ENCODE data around the gene PLPPR1. TPM values are rescaled to one million over a fixed set of nuclear protein-coding genes. Genes with fewer than 3 reads are reported as not detected.

The PLPPR1 gene
- total and polyA plus RNA-seq, 2 of the 4 experiments (the other 2 are of a cell fraction), result not detected

DNA sequence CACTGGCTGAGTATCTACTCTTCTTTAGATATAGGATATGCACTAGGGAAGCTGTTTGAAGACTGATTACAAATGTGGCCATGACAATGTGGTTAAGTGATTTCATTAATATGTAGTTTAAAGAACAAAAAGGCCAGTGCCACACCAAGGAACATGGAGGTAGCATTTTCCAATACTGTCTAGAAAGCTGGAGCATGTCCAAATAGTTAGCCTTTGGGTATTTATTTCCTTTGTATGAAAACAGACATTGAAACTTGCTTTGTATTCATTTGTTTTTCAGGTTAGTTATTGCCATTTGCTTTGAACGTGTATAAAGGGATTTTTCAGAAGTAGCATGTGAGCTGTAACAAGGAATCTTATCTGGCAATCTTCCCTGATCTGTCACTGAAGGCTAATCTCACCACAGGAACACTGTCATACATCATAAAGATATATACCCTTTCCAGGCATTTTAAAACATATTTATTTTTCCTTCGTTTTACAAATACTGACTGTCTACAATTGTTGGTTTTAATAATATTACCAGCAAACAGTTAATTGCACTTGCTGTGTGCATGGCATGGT is 93.4 kb downstream of the PLPPR1 start:
- Histone ChIP-seq H2BK5ac (ENCODE audit: low read depth, low read length, poor library complexity, severe bottlenecking) (no peak overlapping the region), H3K18ac (ENCODE audit: low read depth, low read length) (no peak overlapping the region), H3K56ac (ENCODE audit: extremely low read depth, insufficient read depth, low read length) (no peak overlapping the region), H2BK15ac (ENCODE audit: low read depth, low read length) (no peak overlapping the region), H3K4ac (ENCODE audit: low read depth, low read length) (no peak overlapping the region), H3K79me1 (ENCODE audit: low read depth in 1 of 2, low read length in 2 of 2) (no peaks in the 10 kb centered on the region), H3K23ac (ENCODE audit: low read depth, low read length) (no peak overlapping the region), H4K8ac (ENCODE audit: low read depth in 2 of 2, low read length in 2 of 2) (no peak overlapping the region), H4K5ac (ENCODE audit: low read depth, low read length) (no peak overlapping the region), H3K4me3 (ENCODE audit: insufficient read depth, low read depth, low read length) (no peak overlapping the region), H3K27me3 (ENCODE audit: control insufficient read depth, insufficient read depth, low read length) (no peaks in the 10 kb centered on the region), H3K14ac (replicated peaks; ENCODE audit: low read depth, low read length) (no peak overlapping the region), H2BK120ac (ENCODE audit: low read depth, low read length) (no peak overlapping the region), H3K27ac (ENCODE audit: insufficient read depth, low read length) (no peak overlapping the region), H2AK5ac (ENCODE audit: low read depth, low read length) (no peak overlapping the region), H3K4me2 (ENCODE audit: low read depth, low read length) (no peak overlapping the region), H3K9ac (ENCODE audit: low read depth, low read length) (no peak overlapping the region), H4K91ac (ENCODE audit: insufficient read depth, low read depth, low read length) (no peak overlapping the region), H2AK9ac (replicated peaks; ENCODE audit: low read depth, low read length, poor library complexity) (no peak overlapping the region), H3K9me1 (ENCODE audit: insufficient read depth, low read length) (no peaks in the 10 kb centered on the region), H2AFZ (replicated peaks; ENCODE audit: low read length, poor library complexity) (no peak overlapping the region), H3K9me3 (ENCODE audit: control insufficient read depth, insufficient read depth, low read length) (no peaks in the 10 kb centered on the region; the same call in 1 of the 2 replicates), H3K36me3 (ENCODE audit: control insufficient read depth, insufficient read depth, low read length) (no peaks in the 10 kb centered on the region), H3K4me1 (ENCODE audit: control insufficient read depth, insufficient read depth, low read length) (no peaks in the 10 kb centered on the region), H4K20me1 (ENCODE audit: insufficient read depth, low read length) (no peaks in the 10 kb centered on the region), H2BK20ac (ENCODE audit: low read depth, low read length) (no peak overlapping the region)
- no peak for DNase-seq
- dilution Hi-C loops (cut with HindIII; ENCODE audit: low sequenced_read_pairs, unreplicated experiment), result no loop called here
- CTCF ChIA-PET, result no interaction called here
- POLR2A ChIA-PET (ENCODE audit: unreplicated experiment), result no interaction called here
- intact Hi-C loops (cut with micrococcal nuclease), result no loop called here
- ATAC-seq (ENCODE audit: low read depth), result no peak
- TF ChIP-seq, protein P1, sequence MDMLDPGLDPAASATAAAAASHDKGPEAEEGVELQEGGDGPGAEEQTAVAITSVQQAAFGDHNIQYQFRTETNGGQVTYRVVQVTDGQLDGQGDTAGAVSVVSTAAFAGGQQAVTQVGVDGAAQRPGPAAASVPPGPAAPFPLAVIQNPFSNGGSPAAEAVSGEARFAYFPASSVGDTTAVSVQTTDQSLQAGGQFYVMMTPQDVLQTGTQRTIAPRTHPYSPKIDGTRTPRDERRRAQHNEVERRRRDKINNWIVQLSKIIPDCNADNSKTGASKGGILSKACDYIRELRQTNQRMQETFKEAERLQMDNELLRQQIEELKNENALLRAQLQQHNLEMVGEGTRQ (IDR thresholded peaks at IDR 0.05; ENCODE audit: low read depth, low read length), result no peak
- TF ChIP-seq CEBPB (IDR thresholded peaks at IDR 0.05; ENCODE audit: low read depth, low read length) (no peak), MAFK (IDR thresholded peaks at IDR 0.05; ENCODE audit: low read depth, low read length) (no peak), CHD1 (IDR thresholded peaks at IDR 0.05; ENCODE audit: low read depth, low read length) (no peak), FOS (IDR thresholded peaks at IDR 0.05; ENCODE audit: low read depth, low read length) (no peak), RFX5 (IDR thresholded peaks at IDR 0.05; ENCODE audit: low read depth, low read length) (no peak), POLR2A (IDR thresholded peaks at IDR 0.05; ENCODE audit: low read depth, low read length) (no peak), MAZ (IDR thresholded peaks at IDR 0.05; ENCODE audit: borderline replicate concordance, low read depth, low read length) (no peak), RAD21 (IDR thresholded peaks at IDR 0.05; ENCODE audit: low read length) (no peak), NFE2L2 (IDR thresholded peaks at IDR 0.05; ENCODE audit: low read depth, low read length) (no peak), RCOR1 (IDR thresholded peaks at IDR 0.05; ENCODE audit: insufficient replicate concordance, low read length) (no peak), MXI1 (IDR thresholded peaks at IDR 0.05; ENCODE audit: borderline replicate concordance, low read depth, low read length) (no peak), BHLHE40 (IDR thresholded peaks at IDR 0.05; ENCODE audit: low read depth, low read length) (no peak), SMC3 (IDR thresholded peaks at IDR 0.05; ENCODE audit: low read depth, low read length) (no peak)
- TF ChIP-seq, protein P2, sequence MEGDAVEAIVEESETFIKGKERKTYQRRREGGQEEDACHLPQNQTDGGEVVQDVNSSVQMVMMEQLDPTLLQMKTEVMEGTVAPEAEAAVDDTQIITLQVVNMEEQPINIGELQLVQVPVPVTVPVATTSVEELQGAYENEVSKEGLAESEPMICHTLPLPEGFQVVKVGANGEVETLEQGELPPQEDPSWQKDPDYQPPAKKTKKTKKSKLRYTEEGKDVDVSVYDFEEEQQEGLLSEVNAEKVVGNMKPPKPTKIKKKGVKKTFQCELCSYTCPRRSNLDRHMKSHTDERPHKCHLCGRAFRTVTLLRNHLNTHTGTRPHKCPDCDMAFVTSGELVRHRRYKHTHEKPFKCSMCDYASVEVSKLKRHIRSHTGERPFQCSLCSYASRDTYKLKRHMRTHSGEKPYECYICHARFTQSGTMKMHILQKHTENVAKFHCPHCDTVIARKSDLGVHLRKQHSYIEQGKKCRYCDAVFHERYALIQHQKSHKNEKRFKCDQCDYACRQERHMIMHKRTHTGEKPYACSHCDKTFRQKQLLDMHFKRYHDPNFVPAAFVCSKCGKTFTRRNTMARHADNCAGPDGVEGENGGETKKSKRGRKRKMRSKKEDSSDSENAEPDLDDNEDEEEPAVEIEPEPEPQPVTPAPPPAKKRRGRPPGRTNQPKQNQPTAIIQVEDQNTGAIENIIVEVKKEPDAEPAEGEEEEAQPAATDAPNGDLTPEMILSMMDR (conservative IDR thresholded peaks at IDR 0.05; ENCODE audit: low read depth, low read length), result no peak
- TF ChIP-seq, protein P3, sequence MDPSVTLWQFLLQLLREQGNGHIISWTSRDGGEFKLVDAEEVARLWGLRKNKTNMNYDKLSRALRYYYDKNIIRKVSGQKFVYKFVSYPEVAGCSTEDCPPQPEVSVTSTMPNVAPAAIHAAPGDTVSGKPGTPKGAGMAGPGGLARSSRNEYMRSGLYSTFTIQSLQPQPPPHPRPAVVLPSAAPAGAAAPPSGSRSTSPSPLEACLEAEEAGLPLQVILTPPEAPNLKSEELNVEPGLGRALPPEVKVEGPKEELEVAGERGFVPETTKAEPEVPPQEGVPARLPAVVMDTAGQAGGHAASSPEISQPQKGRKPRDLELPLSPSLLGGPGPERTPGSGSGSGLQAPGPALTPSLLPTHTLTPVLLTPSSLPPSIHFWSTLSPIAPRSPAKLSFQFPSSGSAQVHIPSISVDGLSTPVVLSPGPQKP (IDR thresholded peaks at IDR 0.05; ENCODE audit: borderline replicate concordance, low read depth, low read length), result no peak
- WGBS, 2 experiments (ENCODE audit: extremely low coverage in 2 of 2, insufficient read length in 1 of 2), result no CpG with 5 or more reads among the region's 2 CpGs
- no TSS peak for BruUV-seq (replicated peaks)
- in situ Hi-C loops (cut with MboI; ENCODE audit: low sequenced_read_pairs), result no loop called here
